Measurements from ENCODE around the gene EXD3.

EXD3 gene

DNA sequence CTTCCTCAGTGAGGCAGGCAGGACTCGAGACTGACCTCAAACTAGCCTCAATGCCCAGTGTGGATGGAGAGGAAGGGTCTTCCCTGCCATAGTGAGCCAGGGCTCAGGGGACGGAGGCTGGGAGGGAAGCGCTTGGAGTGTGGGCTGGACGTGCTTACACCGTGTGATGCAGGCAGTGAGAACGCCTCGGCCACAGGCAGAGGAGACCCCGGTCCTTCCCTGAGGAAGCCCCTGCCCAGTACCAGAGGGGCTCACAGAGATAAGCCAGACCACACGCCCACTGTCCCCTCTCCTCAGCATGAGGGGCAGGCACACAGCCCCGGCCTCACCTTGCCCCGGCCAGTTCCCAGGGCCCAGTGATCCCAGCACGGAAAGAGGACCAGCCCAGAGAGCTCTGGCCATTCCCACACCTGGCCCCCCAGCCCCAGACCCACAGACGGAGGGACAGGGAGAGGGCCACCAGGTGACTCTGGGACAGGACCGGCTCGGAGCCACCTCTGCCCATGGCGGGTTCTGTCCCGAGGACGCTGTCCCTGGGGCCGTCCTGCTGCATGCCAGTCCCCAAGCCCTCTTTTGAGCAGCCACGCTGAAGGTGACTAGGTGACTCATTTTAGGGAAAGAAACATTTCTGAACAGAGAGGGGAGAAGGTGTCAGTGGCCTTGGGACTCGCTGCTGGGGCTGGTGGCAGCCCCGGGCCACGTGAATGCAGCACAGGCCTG, 42.2 kb upstream of the EXD3 start:
- no peaks in the 10 kb centered on the region for H3K9me3 ChIP-seq (ENCODE audit: severe bottlenecking)
- H3K4me3 ChIP-seq (ENCODE audit: low read depth, low read length), result no peak overlapping the region
- H3K27ac ChIP-seq, result no peak overlapping the region
- H3K36me3 ChIP-seq, result no peaks in the 10 kb centered on the region
- H3K27me3 ChIP-seq (ENCODE audit: insufficient read depth, low read depth, severe bottlenecking), result no peaks in the 10 kb centered on the region
- no peak for TF ChIP-seq CTCF (IDR thresholded peaks at IDR 0.05; ENCODE audit: low read depth, low read length)
- DNase-seq, result no peak

DNA sequence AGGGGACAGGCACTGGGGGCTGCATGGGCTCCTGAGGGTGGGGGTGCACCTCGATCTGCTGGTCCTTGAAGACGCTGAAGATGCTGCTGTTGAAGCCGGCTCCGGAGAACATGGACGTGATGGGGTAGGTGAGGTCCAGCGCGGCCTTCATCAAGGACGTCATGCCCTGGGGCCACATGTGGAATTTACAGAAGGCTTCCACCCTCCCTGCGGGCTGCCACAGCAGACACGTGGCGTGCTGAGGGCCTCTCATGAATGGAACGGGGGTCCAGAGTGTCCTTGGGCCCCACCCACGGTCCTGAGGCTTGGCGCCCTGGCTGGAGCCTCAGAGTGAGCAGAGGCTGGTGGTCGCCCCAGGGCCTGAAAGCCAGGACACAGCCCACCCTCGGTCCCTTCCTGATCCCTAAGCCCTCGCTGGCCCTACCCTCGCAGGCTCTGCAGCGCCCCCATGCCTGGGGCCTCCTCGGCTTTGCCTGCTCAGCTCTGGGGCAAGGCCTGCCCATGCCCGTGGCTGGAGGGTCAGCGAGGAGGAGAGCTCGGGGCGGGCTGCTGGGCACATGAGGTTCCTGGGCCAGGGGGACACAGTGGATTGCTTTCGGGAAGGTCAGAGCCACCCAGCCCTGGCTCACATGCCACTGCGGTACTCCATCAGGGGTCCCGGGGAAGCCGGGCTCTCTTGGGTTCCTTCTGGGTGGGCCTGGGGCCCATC, 41.5 kb upstream of the EXD3 start:
- H3K4me3 ChIP-seq (ENCODE audit: low read depth, low read length), result no peak overlapping the region
- no peaks in the 10 kb centered on the region for H3K9me3 ChIP-seq (ENCODE audit: severe bottlenecking)
- DNase-seq, result no peak
- TF ChIP-seq CTCF (IDR thresholded peaks at IDR 0.05; ENCODE audit: low read depth, low read length), result no peak
- H3K36me3 ChIP-seq, result no peaks in the 10 kb centered on the region
- H3K27ac ChIP-seq, result no peak overlapping the region
- H3K27me3 ChIP-seq (ENCODE audit: insufficient read depth, low read depth, severe bottlenecking), result no peaks in the 10 kb centered on the region

DNA sequence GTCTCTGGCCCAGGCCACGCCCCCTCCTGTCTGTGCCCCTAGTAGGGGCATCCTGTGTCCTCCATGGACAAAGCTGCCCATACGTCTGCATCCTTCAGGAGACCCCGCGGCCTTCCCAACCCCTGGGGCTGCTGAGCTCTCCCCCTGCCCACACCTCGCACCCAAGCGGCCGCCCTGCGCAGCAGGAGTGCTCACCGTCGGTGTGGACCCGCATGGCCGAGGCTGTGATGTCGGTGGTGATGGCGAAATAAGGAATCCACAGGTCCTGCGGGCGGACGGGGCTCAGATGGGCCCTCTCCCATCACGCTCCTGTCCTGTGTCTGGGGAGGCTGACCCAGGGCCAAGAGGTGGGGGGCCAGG, 40.9 kb upstream of the EXD3 start:
- no peak overlapping the region for H3K4me3 ChIP-seq (ENCODE audit: low read depth, low read length)
- DNase-seq, result no peak
- H3K27me3 ChIP-seq (ENCODE audit: insufficient read depth, low read depth, severe bottlenecking), result no peaks in the 10 kb centered on the region
- no peaks in the 10 kb centered on the region for H3K9me3 ChIP-seq (ENCODE audit: severe bottlenecking)
- no peak for TF ChIP-seq CTCF (IDR thresholded peaks at IDR 0.05; ENCODE audit: low read depth, low read length)
- no peak overlapping the region for H3K27ac ChIP-seq
- no peaks in the 10 kb centered on the region for H3K36me3 ChIP-seq

DNA sequence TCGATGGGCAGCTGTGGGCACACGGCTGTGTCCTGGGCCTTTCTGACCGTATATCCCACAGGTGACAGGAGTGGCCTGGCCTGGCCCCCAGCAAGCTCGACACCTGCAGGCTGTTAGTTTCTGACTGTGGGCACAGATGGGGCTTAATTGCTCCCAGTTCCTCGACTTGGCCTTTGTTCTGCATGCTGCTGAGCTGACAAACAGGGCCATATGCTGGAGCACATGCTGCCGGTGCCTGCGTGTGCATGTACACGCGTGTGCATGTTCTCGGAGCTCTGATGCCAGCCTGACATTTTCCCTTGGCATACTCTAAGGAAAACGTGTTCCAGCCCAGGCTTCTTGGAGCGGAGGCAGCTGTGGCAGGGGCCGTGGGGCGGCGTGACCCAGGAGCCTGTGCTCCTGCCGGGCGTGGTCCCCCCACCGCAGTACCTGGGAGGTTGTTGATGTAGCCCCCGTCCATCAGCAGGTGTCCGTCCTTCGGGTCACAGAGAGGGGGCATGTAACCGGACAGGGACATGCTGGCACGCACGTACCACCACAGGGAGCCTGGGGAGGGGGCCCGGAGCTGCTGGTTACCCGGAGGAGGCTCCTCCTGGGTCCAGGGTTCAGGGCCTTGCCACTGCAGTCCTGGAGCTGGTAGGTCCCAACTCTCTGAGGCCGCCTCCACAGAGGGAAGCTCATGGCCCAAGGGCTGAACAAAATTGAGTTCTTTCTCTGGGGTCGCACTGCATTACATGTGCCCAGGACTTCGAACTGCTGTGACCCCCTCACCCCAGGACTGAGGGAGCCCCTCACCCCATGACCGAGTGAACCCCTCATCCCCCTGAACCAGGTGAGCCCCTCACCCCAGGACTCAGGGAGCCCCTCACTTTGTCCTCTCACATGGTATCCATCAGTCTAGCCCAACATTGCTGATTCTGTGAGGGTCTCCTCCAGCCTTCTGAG, 40.3 kb upstream of the EXD3 start:
- TF ChIP-seq CTCF (IDR thresholded peaks at IDR 0.05; ENCODE audit: low read depth, low read length), result no peak
- Histone ChIP-seq H3K4me3 (ENCODE audit: low read depth, low read length) (no peak overlapping the region), H3K27ac (peak overlapping the region; percentile 7; the same call in 1 of the 2 replicates), H3K36me3 (no peaks in the 10 kb centered on the region), H3K27me3 (ENCODE audit: insufficient read depth, low read depth, severe bottlenecking) (no peaks in the 10 kb centered on the region), H3K9me3 (ENCODE audit: severe bottlenecking) (no peaks in the 10 kb centered on the region)
- no peak for DNase-seq

GRCh38 chr9:137462396-137462985, 39.5 kb upstream of the EXD3 start:
- H3K9me3 ChIP-seq (ENCODE audit: severe bottlenecking), result no peaks in the 10 kb centered on the region
- no peak for DNase-seq
- no peaks in the 10 kb centered on the region for H3K27me3 ChIP-seq (ENCODE audit: insufficient read depth, low read depth, severe bottlenecking)
- H3K36me3 ChIP-seq, result peaks cover 6% of the 10 kb centered on the region
- H3K4me3 ChIP-seq (ENCODE audit: low read depth, low read length), result no peak overlapping the region
- no peak for TF ChIP-seq CTCF (IDR thresholded peaks at IDR 0.05; ENCODE audit: low read depth, low read length)
- no peak overlapping the region; the same call in 1 of the 2 replicates for H3K27ac ChIP-seq

Data from WERI-Rb-1 (cell line).